Neutrophil (primary cell): ENCODE data around the gene C11orf97.

ENCODE experiments used
- H3K27ac ChIP-seq: fragments of 200-600 bp; sonication (generic); 2 replicates; pipeline ENCODE4 v1.5.1; 2016; ENCODE audit warnings: mild to moderate bottlenecking, moderate library complexity
- H3K27me3 ChIP-seq: fragments of 200-600 bp; sonication (generic); 2 replicates; pipeline ENCODE4 v1.6.0; 2016; ENCODE audit warnings: mild to moderate bottlenecking
- H3K36me3 ChIP-seq: fragments of 200-600 bp; sonication (generic); 2 replicates; pipeline ENCODE4 v1.5.1; 2017
- H3K4me1 ChIP-seq, 2 experiments: fragments of 200-600 bp in 1 of 2; sonication (generic) in 1 of 2; 1 replicate in 1 of 2; 2 replicates in 1 of 2; pipeline versions ENCODE4 v1.5.1 to v1.6.1; 2013 to 2016; ENCODE audit warnings: low read depth in 1 of 2, low read length in 1 of 2, mild to moderate bottlenecking in 1 of 2, moderate library complexity in 1 of 2; ENCODE audit not compliant: control insufficient read depth in 1 of 2, insufficient read depth in 1 of 2
- H3K4me3 ChIP-seq, 2 experiments: fragments of 200-600 bp in 1 of 2; sonication (generic) in 1 of 2; 1 replicate in 1 of 2; 2 replicates in 1 of 2; pipeline ENCODE4 v1.5.1; 2013 to 2016; ENCODE audit warnings: low read depth in 1 of 2, low read length in 1 of 2, mild to moderate bottlenecking in 1 of 2, moderate library complexity in 1 of 2
- H3K9me3 ChIP-seq: fragments of 200-600 bp; sonication (generic); 2 replicates; pipeline ENCODE4 v1.5.1; 2016
- CTCF ChIP-seq: fragments of 200-600 bp; sonication (generic); IDR thresholded peaks from 2 replicates; pipeline ENCODE4 v1.5.1; 2016; ENCODE audit warnings: antibody characterized with exemption

Gene C11orf97

GRCh38 chr11:94559361-94559760 is 47.1 kb downstream of the C11orf97 start:
- H3K36me3 ChIP-seq, result no peaks in the 10 kb centered on the region
- no peaks in the 10 kb centered on the region for H3K27me3 ChIP-seq
- H3K4me1 ChIP-seq, result peaks cover 56 to 59% of the 10 kb centered on the region in 2 experiments
- H3K27ac ChIP-seq, result peak overlapping the region; percentile 86
- TF ChIP-seq CTCF, result no peak
- H3K4me3 ChIP-seq, result no peak overlapping the region
- H3K9me3 ChIP-seq, result no peaks in the 10 kb centered on the region

- Histone ChIP-seq H3K27ac (no peak overlapping the region), H3K4me1 (peaks cover 61 to 67% of the 10 kb centered on the region in 2 experiments), H3K4me3 (no peak overlapping the region), H3K9me3 (no peaks in the 10 kb centered on the region), H3K27me3 (no peaks in the 10 kb centered on the region), H3K36me3 (no peaks in the 10 kb centered on the region)
- TF ChIP-seq CTCF, result no peak
Observed at GRCh38 chr11:94560834-94561233, 48.6 kb downstream of the C11orf97 start.

GRCh38 chr11:94563176-94563847 is 51.1 kb downstream of the C11orf97 start:
- no peak for TF ChIP-seq CTCF
- Histone ChIP-seq H3K27ac (peak overlapping the region; percentile 56), H3K4me1 (peaks cover 40 to 47% of the 10 kb centered on the region in 2 experiments), H3K36me3 (no peaks in the 10 kb centered on the region), H3K27me3 (no peaks in the 10 kb centered on the region), H3K4me3 (no peak overlapping the region), H3K9me3 (no peaks in the 10 kb centered on the region)

- Histone ChIP-seq H3K4me1 (peaks cover 34 to 40% of the 10 kb centered on the region in 2 experiments), H3K4me3 (no peak overlapping the region), H3K27me3 (no peaks in the 10 kb centered on the region), H3K27ac (peak overlapping the region; percentile 56), H3K9me3 (no peaks in the 10 kb centered on the region), H3K36me3 (no peaks in the 10 kb centered on the region)
- TF ChIP-seq CTCF, result no peak
Observed at GRCh38 chr11:94563848-94564467, 51.7 kb downstream of the C11orf97 start.

GRCh38 chr11:94567181-94567670 is 55.0 kb downstream of the C11orf97 start, which contains the start of gene PIWIL4:
Gene PIWIL4, plus strand, starts transcription at chr11:94567368. Its CDS starts 151 bp downstream, at chr11:94567519.
- TF ChIP-seq CTCF, result no peak
- Histone ChIP-seq H3K4me3 (no peak within 1 kb of the TSS), H3K4me1 (peaks cover 18 to 28% of the 10 kb centered on the region in 2 experiments), H3K27ac (no peak within 1 kb of the TSS), H3K36me3 (no peaks in the 10 kb centered on the region), H3K27me3 (no peaks in the 10 kb centered on the region), H3K9me3 (no peaks in the 10 kb centered on the region)
